Immature natural killer cell (primary cell): ENCODE measurements around the gene ABCA4. TPM values are rescaled to one million over a fixed set of nuclear protein-coding genes. Genes with fewer than 3 reads are reported as not detected.

Experiments used
- DNase-seq, 3 donors: peaks; one replicate each; pipeline ENCODE4 v3.0.0; 2022; ENCODE audit warnings: mixed read lengths in 1 of 3
- H3K27ac Mint-ChIP-seq, 6 donors: one replicate each; pipeline ENCODE4 v1.8.0; 2020; ENCODE audit warnings: mixed read lengths in 6 of 6, mild to moderate bottlenecking in 5 of 6, inconsistent platforms in 4 of 6, moderate library complexity in 3 of 6
- H3K27me3 Mint-ChIP-seq, 3 donors: one replicate each; pipeline ENCODE4 v1.8.0; 2020 to 2021; ENCODE audit warnings: low read depth in 3 of 3, mild to moderate bottlenecking in 3 of 3, mixed read lengths in 3 of 3, moderate library complexity in 3 of 3, inconsistent platforms in 1 of 3
- H3K36me3 Mint-ChIP-seq, 3 donors: one replicate each; pipeline ENCODE4 v1.8.0; 2020; ENCODE audit warnings: mixed read lengths in 3 of 3, inconsistent platforms in 2 of 3, mild to moderate bottlenecking in 2 of 3
- H3K4me1 Mint-ChIP-seq, 2 donors: one replicate each; pipeline ENCODE4 v1.8.0; 2020; ENCODE audit warnings: inconsistent platforms in 2 of 2, mild to moderate bottlenecking in 2 of 2, mixed read lengths in 2 of 2, moderate library complexity in 1 of 2
- H3K4me3 Mint-ChIP-seq, 5 donors: one replicate each; pipeline ENCODE4 v1.8.0; 2020; ENCODE audit warnings: mild to moderate bottlenecking in 5 of 5, mixed read lengths in 5 of 5, inconsistent platforms in 3 of 5, moderate library complexity in 3 of 5
- H3K9me3 Mint-ChIP-seq, 6 donors: one replicate each; pipeline ENCODE4 v1.8.0; 2020; ENCODE audit warnings: mild to moderate bottlenecking in 6 of 6, mixed read lengths in 6 of 6, inconsistent platforms in 4 of 6, moderate library complexity in 3 of 6
- polyA plus RNA-seq, 3 donors: library from polyadenylated mRNA; unstranded; fragments of 300-500 nt; fragmentation: Illumina TruSeq; gene quantifications; one replicate each; pipeline ENCODE4 v1.2.3, GENCODE V29; 2021

ABCA4 gene
- polyA plus RNA-seq, 3 donors from 2014 or later = 0.08 TPM; not detected in 2

DNA sequence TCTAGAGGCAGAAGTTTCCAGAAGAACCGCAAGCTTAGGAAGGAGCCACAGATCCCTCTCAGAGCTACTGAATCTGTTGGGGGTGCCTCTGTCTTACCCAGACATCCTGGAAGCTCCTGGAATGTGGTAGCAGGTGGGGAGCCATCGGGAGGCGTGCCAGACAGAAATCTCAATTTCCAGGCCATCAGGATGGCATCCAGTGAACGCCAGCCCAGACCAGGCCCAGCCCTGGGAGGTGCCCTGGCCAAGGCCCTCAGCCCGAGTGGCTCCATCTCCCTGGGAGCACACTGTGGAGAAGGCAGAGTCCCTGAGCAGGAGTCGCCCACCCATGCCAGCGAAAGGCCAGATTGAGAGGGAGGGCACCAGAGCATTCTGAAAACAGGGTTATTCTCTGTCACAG, 2.5 kb downstream of the ABCA4 start:
- Mint-ChIP-seq H3K27ac (no peak overlapping the region), H3K4me3 (no peak overlapping the region)

DNA sequence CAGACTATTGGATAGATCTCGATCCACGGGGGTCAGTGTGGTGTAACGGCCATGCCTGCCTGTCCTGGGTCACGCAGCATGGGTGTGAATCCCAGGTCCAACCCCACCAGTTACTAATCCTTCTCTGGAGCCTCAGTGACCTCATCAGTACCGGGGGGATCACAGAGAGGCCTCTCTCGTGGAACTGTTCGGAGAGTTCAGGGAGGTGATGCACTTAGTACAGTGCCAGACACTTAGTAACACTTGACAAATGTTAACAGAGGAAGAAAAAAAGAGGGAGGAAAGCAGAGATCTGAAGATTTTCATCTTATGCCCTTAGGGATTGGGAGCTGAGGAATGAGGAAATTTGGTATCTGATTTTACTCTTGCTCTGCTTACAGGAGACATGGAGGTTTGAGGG, 2.9 kb downstream of the ABCA4 start:
- peaks cover 2 to 10% (median 4%) of the 10 kb centered on the region in 3 donors for H3K27me3 Mint-ChIP-seq
- no peak overlapping the region for H3K4me3 Mint-ChIP-seq
- no peaks in the 10 kb centered on the region for H3K36me3 Mint-ChIP-seq
- no peak for DNase-seq
- H3K27ac Mint-ChIP-seq = no peak overlapping the region
- H3K4me1 Mint-ChIP-seq = no peaks in the 10 kb centered on the region
- no peaks in the 10 kb centered on the region for H3K9me3 Mint-ChIP-seq

More for the DNA sequence above, 2.5 kb downstream of the ABCA4 start:
- no peaks in the 10 kb centered on the region for H3K4me1 Mint-ChIP-seq
- no peaks in the 10 kb centered on the region for H3K36me3 Mint-ChIP-seq
- no peak for DNase-seq
- H3K9me3 Mint-ChIP-seq = no peaks in the 10 kb centered on the region
- H3K27me3 Mint-ChIP-seq = peaks cover 2 to 10% (median 4%) of the 10 kb centered on the region in 3 donors

- no peak for DNase-seq
- Mint-ChIP-seq H3K27ac (no peak overlapping the region), H3K4me3 (no peak overlapping the region), H3K36me3 (no peaks in the 10 kb centered on the region), H3K4me1 (no peaks in the 10 kb centered on the region), H3K27me3 (peaks cover 2 to 8% (median 3%) of the 10 kb centered on the region in 3 donors), H3K9me3 (no peaks in the 10 kb centered on the region)
Observed at GRCh38 chr1:94117259-94117851, 3.6 kb downstream of the ABCA4 start.

DNA sequence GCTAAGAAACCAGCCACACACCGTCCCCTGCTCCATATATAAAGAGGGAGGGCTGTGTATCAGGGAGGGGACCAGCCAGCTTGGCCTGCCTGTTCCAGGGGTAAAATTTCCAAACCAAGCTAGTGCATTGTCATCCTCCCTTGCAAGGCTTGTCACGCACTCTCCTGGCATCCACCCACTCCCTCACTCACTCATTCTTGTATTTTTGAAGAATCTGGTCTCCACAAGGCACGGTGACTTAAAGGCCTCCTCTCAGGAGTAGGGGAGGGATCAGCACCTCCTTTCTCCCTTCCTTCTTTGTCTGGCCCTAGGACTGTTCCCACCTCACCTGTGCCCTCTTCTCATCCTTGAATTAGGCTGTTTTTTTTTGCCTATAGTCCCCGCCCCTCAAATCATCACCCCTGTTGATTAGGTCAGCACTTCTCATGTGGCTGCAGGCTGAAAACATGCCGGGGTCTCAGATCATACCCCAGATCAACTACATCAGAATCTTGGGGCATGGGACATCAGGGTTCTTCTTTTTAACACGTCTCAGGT, 5.0 kb downstream of the ABCA4 start:
- H3K9me3 Mint-ChIP-seq = no peaks in the 10 kb centered on the region
- DNase-seq = no peak
- H3K27me3 Mint-ChIP-seq = peaks cover 2 to 4% (median 2%) of the 10 kb centered on the region in 3 donors

DNA sequence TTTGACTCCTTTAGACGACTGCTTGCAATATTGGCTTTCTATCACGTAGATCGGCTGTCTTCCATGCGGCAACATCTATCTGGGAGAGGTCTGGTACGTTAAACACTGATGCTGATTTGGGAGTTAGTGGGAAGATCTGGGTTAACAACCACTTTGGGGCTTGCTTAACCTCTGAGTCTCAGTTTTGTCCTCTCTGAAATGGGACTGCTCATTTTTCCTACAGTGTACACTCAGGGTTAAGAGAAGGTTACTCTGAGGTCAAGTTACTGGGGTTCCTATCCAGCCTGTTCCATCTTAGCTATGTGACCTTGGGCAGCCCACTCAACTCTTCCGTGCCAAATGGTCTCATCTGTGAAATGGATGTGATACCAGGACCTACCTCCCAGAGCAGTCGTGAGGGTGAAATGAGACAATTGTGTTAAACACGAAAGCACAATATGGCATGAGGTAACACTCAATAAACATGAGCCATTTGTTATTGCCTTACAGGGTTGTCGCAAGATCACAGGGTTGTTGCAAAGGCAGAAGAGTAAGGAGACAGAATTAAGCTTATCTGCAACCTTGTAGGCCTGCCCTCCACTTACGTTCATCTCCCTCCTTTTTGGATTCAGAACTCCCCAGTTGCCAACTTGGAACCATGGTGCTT, 5.6 kb downstream of the ABCA4 start:
- H3K4me1 Mint-ChIP-seq = no peaks in the 10 kb centered on the region
- H3K27ac Mint-ChIP-seq = no peak overlapping the region
- no peaks in the 10 kb centered on the region for H3K36me3 Mint-ChIP-seq
- no peak for DNase-seq
- H3K9me3 Mint-ChIP-seq = no peaks in the 10 kb centered on the region
- no peak overlapping the region for H3K4me3 Mint-ChIP-seq
- peaks cover 2 to 4% (median 2%) of the 10 kb centered on the region in 3 donors for H3K27me3 Mint-ChIP-seq

More for the DNA sequence above, 5.0 kb downstream of the ABCA4 start:
- no peaks in the 10 kb centered on the region for H3K36me3 Mint-ChIP-seq
- H3K4me1 Mint-ChIP-seq = no peaks in the 10 kb centered on the region
- H3K4me3 Mint-ChIP-seq = no peak overlapping the region
- H3K27ac Mint-ChIP-seq = peak overlapping the region in 1 of 6 donors; percentile 53

- H3K9me3 Mint-ChIP-seq = no peaks in the 10 kb centered on the region
- no peaks in the 10 kb centered on the region for H3K36me3 Mint-ChIP-seq
- H3K4me3 Mint-ChIP-seq = no peak overlapping the region
- H3K27ac Mint-ChIP-seq = no peak overlapping the region
- DNase-seq = no peak
- peaks cover 1 to 4% (median 2%) of the 10 kb centered on the region in 3 donors for H3K27me3 Mint-ChIP-seq
- no peaks in the 10 kb centered on the region for H3K4me1 Mint-ChIP-seq
Observed at GRCh38 chr1:94113589-94114226, 7.2 kb downstream of the ABCA4 start.

DNA sequence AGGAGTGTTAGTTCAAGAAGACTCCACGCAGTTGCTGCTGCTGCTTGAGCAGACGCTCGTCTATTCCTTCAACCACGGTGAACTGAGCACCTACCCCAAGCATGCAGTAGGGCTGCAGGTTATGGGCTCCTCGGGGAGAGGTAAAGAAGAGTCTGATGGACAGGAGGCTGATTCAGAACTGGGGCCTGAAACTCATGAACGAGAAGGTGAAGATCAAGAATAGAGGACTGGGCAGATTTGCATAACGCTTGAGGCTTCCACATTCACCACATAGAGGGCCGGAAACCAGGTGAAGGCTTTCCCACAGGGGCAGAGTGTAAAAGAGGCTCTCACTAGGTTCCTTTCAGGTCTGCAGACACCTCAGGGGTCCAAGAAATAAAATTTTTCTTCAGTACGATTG, 9.1 kb downstream of the ABCA4 start:
- peaks cover 1 to 12% (median 5%) of the 10 kb centered on the region in 3 donors for H3K27me3 Mint-ChIP-seq
- H3K9me3 Mint-ChIP-seq = no peaks in the 10 kb centered on the region
- no peaks in the 10 kb centered on the region for H3K36me3 Mint-ChIP-seq
- no peak overlapping the region for H3K27ac Mint-ChIP-seq
- no peak for DNase-seq
- H3K4me3 Mint-ChIP-seq = no peak overlapping the region
- peaks cover 0 to 2% of the 10 kb centered on the region in 2 donors for H3K4me1 Mint-ChIP-seq

- Mint-ChIP-seq H3K36me3 (no peaks in the 10 kb centered on the region), H3K27me3 (peaks cover 1 to 12% (median 9%) of the 10 kb centered on the region in 3 donors), H3K27ac (no peak overlapping the region), H3K4me1 (peaks cover 5% of the 10 kb centered on the region in 2 donors), H3K9me3 (no peaks in the 10 kb centered on the region), H3K4me3 (no peak overlapping the region)
- DNase-seq = no peak
Observed at GRCh38 chr1:94110946-94111740, 9.8 kb downstream of the ABCA4 start.

- Mint-ChIP-seq H3K4me3 (no peak overlapping the region), H3K27ac (no peak overlapping the region), H3K9me3 (no peaks in the 10 kb centered on the region), H3K4me1 (peaks cover 8% of the 10 kb centered on the region in 2 donors), H3K27me3 (peaks cover 3 to 15% (median 10%) of the 10 kb centered on the region in 3 donors), H3K36me3 (no peaks in the 10 kb centered on the region)
- no peak for DNase-seq
Observed at GRCh38 chr1:94110021-94110761, 10.8 kb downstream of the ABCA4 start.

DNA sequence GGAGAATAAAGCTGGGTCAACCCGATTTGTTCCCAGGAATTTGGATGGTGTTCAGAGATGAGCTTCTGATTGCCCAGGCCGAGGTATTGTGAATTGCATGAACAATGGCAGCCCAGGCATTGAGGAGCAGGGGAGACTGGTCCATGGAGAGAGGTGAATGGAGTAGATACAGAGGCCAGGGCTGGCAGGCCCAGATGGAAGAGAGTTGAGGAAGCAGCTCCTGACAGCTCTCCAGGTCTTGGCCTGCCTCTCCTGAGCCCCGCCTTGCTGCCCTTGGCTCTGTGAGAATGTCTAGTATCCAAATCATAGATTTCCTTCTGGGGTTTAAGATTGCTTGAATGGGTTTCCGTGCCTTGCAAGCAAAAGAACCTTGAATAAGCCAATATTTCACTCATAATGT, 11.5 kb downstream of the ABCA4 start:
- Mint-ChIP-seq H3K27ac (no peak overlapping the region), H3K9me3 (no peaks in the 10 kb centered on the region), H3K4me3 (no peak overlapping the region), H3K4me1 (peaks cover 8% of the 10 kb centered on the region in 2 donors), H3K36me3 (no peaks in the 10 kb centered on the region), H3K27me3 (peaks cover 4 to 20% (median 10%) of the 10 kb centered on the region in 3 donors)
- no peak for DNase-seq

DNA sequence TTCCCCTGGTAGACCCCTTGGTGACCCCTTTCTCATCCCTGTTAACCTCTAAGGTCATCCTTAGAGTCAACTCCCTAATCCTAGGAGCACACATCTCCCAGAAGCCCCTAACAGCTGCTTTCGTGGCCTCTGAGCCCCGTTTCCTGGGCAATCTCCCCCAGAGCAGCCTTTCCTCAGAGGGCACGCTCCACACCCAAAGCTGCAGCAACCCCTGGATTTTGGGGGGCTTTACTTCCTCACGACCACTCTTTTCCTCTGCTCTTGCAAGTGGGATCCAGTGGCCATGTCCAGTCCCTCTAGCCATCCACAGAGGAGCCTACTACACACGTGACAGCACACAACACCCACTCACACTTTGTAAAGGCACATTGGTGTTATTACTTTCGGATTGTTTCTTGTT, 13.8 kb downstream of the ABCA4 start:
- H3K27ac Mint-ChIP-seq = no peak overlapping the region
- H3K4me3 Mint-ChIP-seq = no peak overlapping the region
- no peaks in the 10 kb centered on the region for H3K36me3 Mint-ChIP-seq
- peaks cover 8% of the 10 kb centered on the region in 2 donors for H3K4me1 Mint-ChIP-seq
- H3K27me3 Mint-ChIP-seq = peaks cover 3 to 22% (median 12%) of the 10 kb centered on the region in 3 donors
- DNase-seq = no peak
- H3K9me3 Mint-ChIP-seq = no peaks in the 10 kb centered on the region

GRCh38 chr1:94106716-94107115, 14.2 kb downstream of the ABCA4 start:
- Mint-ChIP-seq H3K27me3 (peaks cover 3 to 25% (median 12%) of the 10 kb centered on the region in 3 donors), H3K4me1 (peaks cover 8% of the 10 kb centered on the region in 2 donors), H3K36me3 (no peaks in the 10 kb centered on the region), H3K4me3 (no peak overlapping the region), H3K27ac (no peak overlapping the region), H3K9me3 (no peaks in the 10 kb centered on the region)
- no peak for DNase-seq

GRCh38 chr1:94105957-94106529, 14.9 kb downstream of the ABCA4 start:
- Mint-ChIP-seq H3K36me3 (no peaks in the 10 kb centered on the region), H3K9me3 (no peaks in the 10 kb centered on the region), H3K4me3 (no peak overlapping the region), H3K4me1 (peaks cover 8% of the 10 kb centered on the region in 2 donors), H3K27ac (no peak overlapping the region), H3K27me3 (peaks cover 3 to 25% (median 12%) of the 10 kb centered on the region in 3 donors)
- no peak for DNase-seq
